Measurements from ENCODE around the gene HDAC4. TPM values are rescaled to one million over a fixed set of nuclear protein-coding genes. Genes with fewer than 3 reads are reported as not detected.

Gene HDAC4
- total RNA-seq, 2 donors from 2014 or later = 49.8 to 71.7 TPM

GRCh38 chr2:239302083-239302807 is 98.6 kb downstream of the HDAC4 start:
- H3K4me3 Mint-ChIP-seq = no peak overlapping the region
- peaks cover 1 to 8% of the 10 kb centered on the region in 2 donors for H3K36me3 Mint-ChIP-seq (ENCODE audit: insufficient read depth in 2 of 2)
- H3K27ac Mint-ChIP-seq = no peak overlapping the region

GRCh38 chr2:239300871-239301735 is 99.7 kb downstream of the HDAC4 start:
- Mint-ChIP-seq H3K4me3 (no peak overlapping the region), H3K9me3 (no peaks in the 10 kb centered on the region), H3K27ac (no peak overlapping the region), H3K36me3 (ENCODE audit: insufficient read depth in 2 of 2) (peaks cover 1 to 8% of the 10 kb centered on the region in 2 donors), H3K4me1 (ENCODE audit: low read depth) (peaks cover 87% of the 10 kb centered on the region), H3K27me3 (ENCODE audit: low read depth) (peaks cover 16% of the 10 kb centered on the region)
- DNase-seq (no peak), ATAC-seq (replicated peaks in 1 of 2) (no peak)

More at GRCh38 chr2:239302083-239302807, 98.6 kb downstream of the HDAC4 start:
- peaks cover 14% of the 10 kb centered on the region for H3K27me3 Mint-ChIP-seq (ENCODE audit: low read depth)
- peaks cover 79% of the 10 kb centered on the region for H3K4me1 Mint-ChIP-seq (ENCODE audit: low read depth)
- ATAC-seq (replicated peaks in 1 of 2) (no peak), DNase-seq (no peak)
- H3K9me3 Mint-ChIP-seq = no peaks in the 10 kb centered on the region

GRCh38 chr2:239300242-239300641 is 100.6 kb downstream of the HDAC4 start:
- no peak overlapping the region for H3K4me3 Mint-ChIP-seq
- H3K4me1 Mint-ChIP-seq (ENCODE audit: low read depth) = peaks cover 90% of the 10 kb centered on the region
- no peak for DNase-seq
- no peak overlapping the region for H3K27ac Mint-ChIP-seq
- H3K36me3 Mint-ChIP-seq (ENCODE audit: insufficient read depth in 2 of 2) = peaks cover 1 to 8% of the 10 kb centered on the region in 2 donors
- no peaks in the 10 kb centered on the region for H3K9me3 Mint-ChIP-seq
- no peak for ATAC-seq (replicated peaks in 1 of 2)
- H3K27me3 Mint-ChIP-seq (ENCODE audit: low read depth) = peaks cover 15% of the 10 kb centered on the region

GRCh38 chr2:239299218-239299939 is 101.4 kb downstream of the HDAC4 start:
- Mint-ChIP-seq H3K4me3 (peak overlapping the region in 1 of 2 donors; percentile 88), H3K27ac (no peak overlapping the region), H3K9me3 (no peaks in the 10 kb centered on the region), H3K27me3 (ENCODE audit: low read depth) (peaks cover 16% of the 10 kb centered on the region), H3K4me1 (ENCODE audit: low read depth) (peaks cover 90% of the 10 kb centered on the region), H3K36me3 (ENCODE audit: insufficient read depth in 2 of 2) (peaks cover 1 to 8% of the 10 kb centered on the region in 2 donors)
- ATAC-seq (replicated peaks in 1 of 2) = no peak
- no peak for DNase-seq

GRCh38 chr2:239298116-239298804 is 102.6 kb downstream of the HDAC4 start:
- peak overlapping the region; percentile 90 for H3K27ac Mint-ChIP-seq
- ATAC-seq (replicated peaks in 1 of 2) (peak; percentile 89 to 92), DNase-seq (peak; percentile 77 to 81)
- peaks cover 1 to 3% of the 10 kb centered on the region in 2 donors for H3K36me3 Mint-ChIP-seq (ENCODE audit: insufficient read depth in 2 of 2)
- H3K4me1 Mint-ChIP-seq (ENCODE audit: low read depth) = peaks cover 90% of the 10 kb centered on the region
- H3K4me3 Mint-ChIP-seq = peak overlapping the region; percentile 86 to 88
- H3K9me3 Mint-ChIP-seq = no peaks in the 10 kb centered on the region
- H3K27me3 Mint-ChIP-seq (ENCODE audit: low read depth) = peaks cover 16% of the 10 kb centered on the region

- no peaks in the 10 kb centered on the region for H3K9me3 Mint-ChIP-seq
- H3K4me3 Mint-ChIP-seq = peak overlapping the region; percentile 86 to 88
- peaks cover 14% of the 10 kb centered on the region for H3K27me3 Mint-ChIP-seq (ENCODE audit: low read depth)
- peaks cover 2 to 3% of the 10 kb centered on the region in 2 donors for H3K36me3 Mint-ChIP-seq (ENCODE audit: insufficient read depth in 2 of 2)
- ATAC-seq (replicated peaks in 1 of 2) (no peak), DNase-seq (no peak)
- peak overlapping the region; percentile 70 for H3K27ac Mint-ChIP-seq
- peaks cover 86% of the 10 kb centered on the region for H3K4me1 Mint-ChIP-seq (ENCODE audit: low read depth)
Observed at GRCh38 chr2:239297142-239298004, 103.4 kb downstream of the HDAC4 start.

- DNase-seq (no peak), ATAC-seq (replicated peaks in 1 of 2) (no peak)
- Mint-ChIP-seq H3K9me3 (no peaks in the 10 kb centered on the region), H3K4me1 (ENCODE audit: low read depth) (peaks cover 76% of the 10 kb centered on the region), H3K36me3 (ENCODE audit: insufficient read depth in 2 of 2) (peaks cover 1 to 2% of the 10 kb centered on the region in 2 donors), H3K27ac (no peak overlapping the region), H3K27me3 (ENCODE audit: low read depth) (peaks cover 14% of the 10 kb centered on the region), H3K4me3 (peak overlapping the region; percentile 71 to 92)
Observed at GRCh38 chr2:239296020-239296932, 104.5 kb downstream of the HDAC4 start.

- H3K4me1 Mint-ChIP-seq (ENCODE audit: low read depth) = peaks cover 78% of the 10 kb centered on the region
- no peak for DNase-seq
Observed at GRCh38 chr2:239295377-239296019, 105.3 kb downstream of the HDAC4 start.

GRCh38 chr2:239294571-239295054 is 106.2 kb downstream of the HDAC4 start:
- H3K4me3 Mint-ChIP-seq = peak overlapping the region; percentile 92 to 97
- peaks cover 1 to 2% of the 10 kb centered on the region in 2 donors for H3K36me3 Mint-ChIP-seq (ENCODE audit: insufficient read depth in 2 of 2)
- DNase-seq (no peak), ATAC-seq (replicated peaks in 1 of 2) (no peak)
- peaks cover 81% of the 10 kb centered on the region for H3K4me1 Mint-ChIP-seq (ENCODE audit: low read depth)
- H3K9me3 Mint-ChIP-seq = no peaks in the 10 kb centered on the region
- H3K27me3 Mint-ChIP-seq (ENCODE audit: low read depth) = peaks cover 14% of the 10 kb centered on the region
- H3K27ac Mint-ChIP-seq = no peak overlapping the region

More at GRCh38 chr2:239295377-239296019, 105.3 kb downstream of the HDAC4 start:
- Mint-ChIP-seq H3K36me3 (ENCODE audit: insufficient read depth in 2 of 2) (peaks cover 1 to 2% of the 10 kb centered on the region in 2 donors), H3K9me3 (no peaks in the 10 kb centered on the region), H3K27ac (no peak overlapping the region), H3K4me3 (peak overlapping the region; percentile 71 to 92), H3K27me3 (ENCODE audit: low read depth) (peaks cover 14% of the 10 kb centered on the region)
- ATAC-seq (replicated peaks in 1 of 2) = no peak

- ATAC-seq (replicated peaks in 1 of 2) (peak; percentile 66 to 74), DNase-seq (peak; percentile 73 to 82)
- H3K27ac Mint-ChIP-seq = peak overlapping the region; percentile 93
- H3K36me3 Mint-ChIP-seq (ENCODE audit: insufficient read depth in 2 of 2) = peaks cover 1% of the 10 kb centered on the region in 2 donors
- H3K9me3 Mint-ChIP-seq = no peaks in the 10 kb centered on the region
- H3K27me3 Mint-ChIP-seq (ENCODE audit: low read depth) = peaks cover 14% of the 10 kb centered on the region
- H3K4me1 Mint-ChIP-seq (ENCODE audit: low read depth) = peaks cover 81% of the 10 kb centered on the region
- H3K4me3 Mint-ChIP-seq = peak overlapping the region; percentile 92 to 97
Observed at GRCh38 chr2:239293775-239294430, 106.9 kb downstream of the HDAC4 start.

Measured in activated T-cell treated with anti-CD3 and anti-CD28 coated beads, Interleukin-2, amount 50 U/mL, for 72 hours (primary cell).